NK-92 treated with Interleukin-12 subunit alpha and Interleukin-12 subunit beta, amount 100 ng/mL, for 24 hours (cell line): ENCODE data around the gene APOC1.
A peak's percentile ranks its signal among the peaks of the same experiment; 100 is the strongest.
"Not testable (repeated sequence)": the region's sequence is repeated elsewhere in the genome, so short reads cannot be mapped to it uniquely, and the experiment has no call there.

ENCODE experiments used
- DNase-seq: peaks from one replicate; lab custom pipeline; 2025; lab: John Stamatoyannopoulos, UW

Gene APOC1

GRCh38 chr19:44913512-44914432 lies 636 bp upstream of the APOC1 start:
- not testable (repeated sequence) for DNase-seq

- no peak for DNase-seq
These were observed 9.9 kb downstream of the APOC1 start for GRCh38 chr19:44924243-44924725.

GRCh38 chr19:44925114-44925891 lies 10.9 kb downstream of the APOC1 start:
- peak; percentile 69 for DNase-seq

GRCh38 chr19:44926245-44927077 lies 12.1 kb downstream of the APOC1 start:
- not testable (repeated sequence) for DNase-seq

- DNase-seq: no peak
These were observed 13.3 kb downstream of the APOC1 start for GRCh38 chr19:44927746-44928145.

- no peak for DNase-seq
These were observed 15.7 kb downstream of the APOC1 start for GRCh38 chr19:44930088-44930487.

GRCh38 chr19:44931541-44931940 lies 17.1 kb downstream of the APOC1 start:
- no peak for DNase-seq

GRCh38 chr19:44939668-44940067 lies 25.3 kb downstream of the APOC1 start:
- DNase-seq: no peak

- no peak for DNase-seq
These were observed 27.7 kb downstream of the APOC1 start, which contains the start of gene APOC4 for GRCh38 chr19:44942067-44942571. Gene APOC4, plus strand, starts transcription at chr19:44942237. Its CDS starts 41 bp downstream, at chr19:44942278.

GRCh38 chr19:44943801-44944249 lies 29.4 kb downstream of the APOC1 start:
- no peak for DNase-seq

GRCh38 chr19:44947041-44947581 lies 32.7 kb downstream of the APOC1 start:
- DNase-seq: no peak

GRCh38 chr19:44948237-44948636 lies 33.8 kb downstream of the APOC1 start:
- no peak for DNase-seq

- no peak for DNase-seq
These were observed 34.5 kb downstream of the APOC1 start for GRCh38 chr19:44948763-44949374.

- no peak for DNase-seq
These were observed 35.1 kb downstream of the APOC1 start for GRCh38 chr19:44949550-44949949.

- DNase-seq: peak; percentile 30
These were observed 37.1 kb downstream of the APOC1 start for GRCh38 chr19:44951179-44952159.

- no peak for DNase-seq
These were observed 39.9 kb downstream of the APOC1 start for GRCh38 chr19:44954278-44954648.

GRCh38 chr19:44954649-44955504 lies 40.5 kb downstream of the APOC1 start, which contains the start of gene CLPTM1:
Gene CLPTM1, plus strand, starts transcription at chr19:44955380. Its CDS starts 16 bp downstream, at chr19:44955396.
- peak; percentile 96 for DNase-seq
